Astrocyte (in vitro differentiated cells and primary cell): ENCODE results near the gene BCHE.

Experiments used
- EZH2 ChIP-seq: IDR thresholded peaks from 2 replicates; pipeline ENCODE4 v1.6.1; 2012; ENCODE audit warnings: mild to moderate bottlenecking, low read length, inconsistent platforms; ENCODE audit not compliant: insufficient read depth
- TF ChIP-seq, protein P1 (sequence below): IDR thresholded peaks from 2 replicates; pipeline ENCODE4 v1.5.1; 2011; ENCODE audit warnings: low read depth, mild to moderate bottlenecking, inconsistent platforms, low read length, moderate library complexity; ENCODE audit not compliant: insufficient read depth

GRCh38 chr3:165868088-165868487 lies 30.9 kb upstream of the BCHE start:
- TF ChIP-seq, protein P1, sequence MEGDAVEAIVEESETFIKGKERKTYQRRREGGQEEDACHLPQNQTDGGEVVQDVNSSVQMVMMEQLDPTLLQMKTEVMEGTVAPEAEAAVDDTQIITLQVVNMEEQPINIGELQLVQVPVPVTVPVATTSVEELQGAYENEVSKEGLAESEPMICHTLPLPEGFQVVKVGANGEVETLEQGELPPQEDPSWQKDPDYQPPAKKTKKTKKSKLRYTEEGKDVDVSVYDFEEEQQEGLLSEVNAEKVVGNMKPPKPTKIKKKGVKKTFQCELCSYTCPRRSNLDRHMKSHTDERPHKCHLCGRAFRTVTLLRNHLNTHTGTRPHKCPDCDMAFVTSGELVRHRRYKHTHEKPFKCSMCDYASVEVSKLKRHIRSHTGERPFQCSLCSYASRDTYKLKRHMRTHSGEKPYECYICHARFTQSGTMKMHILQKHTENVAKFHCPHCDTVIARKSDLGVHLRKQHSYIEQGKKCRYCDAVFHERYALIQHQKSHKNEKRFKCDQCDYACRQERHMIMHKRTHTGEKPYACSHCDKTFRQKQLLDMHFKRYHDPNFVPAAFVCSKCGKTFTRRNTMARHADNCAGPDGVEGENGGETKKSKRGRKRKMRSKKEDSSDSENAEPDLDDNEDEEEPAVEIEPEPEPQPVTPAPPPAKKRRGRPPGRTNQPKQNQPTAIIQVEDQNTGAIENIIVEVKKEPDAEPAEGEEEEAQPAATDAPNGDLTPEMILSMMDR = no peak
- no peak for TF ChIP-seq EZH2
